IMR-90 (cell line): Measurements from ENCODE around the gene TMEM145. TPM values are rescaled to one million over a fixed set of nuclear protein-coding genes. Genes with fewer than 3 reads are reported as not detected.

Experiments used
- ATAC-seq: fragments of 200-7000 bp; cut with Tn5 transposase; 2 replicates; pipeline ENCODE4 v1.9.1; 2020; ENCODE audit warnings: low read depth, mild to moderate bottlenecking, moderate library complexity
- BruUV-seq: library from RNA; stranded (reverse); fragments of 400-500 nt; replicated peaks from 2 replicates; lab custom pipeline; 2021; lab: Mats Ljungman, UMichigan
- CTCF ChIA-PET: fragments of 300-600 bp; formaldehyde crosslinking; extraction: SDS; loops from one replicate; lab custom pipeline; 2021; ENCODE audit warnings: antibody characterized with exemption; lab: Yijun Ruan, JAX
- POLR2A ChIA-PET: fragments of 300-600 bp; sonication (Branson Sonifier 250); formaldehyde crosslinking; loops from one replicate; lab custom pipeline; 2022; ENCODE audit warnings: antibody characterized with exemption; ENCODE audit not compliant: unreplicated experiment; lab: Charles Lee
- DNase-seq: peaks from one replicate; pipeline ENCODE4 v3.0.0; 2013
- H2AFZ ChIP-seq: replicated peaks from 2 replicates; pipeline ENCODE3; 2013; ENCODE audit warnings: low read length, mild to moderate bottlenecking; ENCODE audit not compliant: poor library complexity
- H2AK5ac ChIP-seq: 2 replicates; pipeline ENCODE4 v1.6.1; 2013; ENCODE audit warnings: low read depth, low read length, inconsistent platforms
- H2AK9ac ChIP-seq: replicated peaks from 2 replicates; pipeline ENCODE3; 2013; ENCODE audit warnings: mild to moderate bottlenecking, low read depth, low read length, moderate library complexity; ENCODE audit not compliant: poor library complexity
- H2BK120ac ChIP-seq: 2 replicates; pipeline ENCODE4 v1.6.1; 2013; ENCODE audit warnings: low read depth, low read length, inconsistent platforms
- H2BK15ac ChIP-seq: 3 replicates; pipeline ENCODE4 v1.6.1; 2013; ENCODE audit warnings: low read depth, low read length, inconsistent platforms
- H2BK20ac ChIP-seq: 2 replicates; pipeline ENCODE4 v1.6.1; 2013; ENCODE audit warnings: low read depth, mild to moderate bottlenecking, inconsistent platforms, low read length, moderate library complexity
- H2BK5ac ChIP-seq: 2 replicates; pipeline ENCODE4 v1.6.1; 2013; ENCODE audit warnings: mild to moderate bottlenecking, low read depth, low read length, inconsistent platforms; ENCODE audit not compliant: poor library complexity, severe bottlenecking
- H3K14ac ChIP-seq: replicated peaks from 2 replicates; pipeline ENCODE4 v1.6.1; 2013; ENCODE audit warnings: low read depth, low read length, inconsistent platforms
- H3K18ac ChIP-seq: 2 replicates; pipeline ENCODE4 v1.6.1; 2013; ENCODE audit warnings: low read depth, low read length, control low read depth
- H3K23ac ChIP-seq: 2 replicates; pipeline ENCODE4 v1.6.1; 2013; ENCODE audit warnings: low read depth, low read length, inconsistent platforms
- H3K27ac ChIP-seq: 2 replicates; pipeline ENCODE4 v1.5.1; 2013; ENCODE audit warnings: mild to moderate bottlenecking, control low read depth, low read length; ENCODE audit not compliant: insufficient read depth
- H3K27me3 ChIP-seq: 2 replicates; pipeline ENCODE4 v1.6.1; 2013; ENCODE audit warnings: low read length; ENCODE audit not compliant: control insufficient read depth, insufficient read depth
- H3K36me3 ChIP-seq: 2 replicates; pipeline ENCODE4 v1.6.1; 2013; ENCODE audit warnings: low read length, mixed read lengths; ENCODE audit not compliant: control insufficient read depth, insufficient read depth
- H3K4ac ChIP-seq: 2 replicates; pipeline ENCODE4 v1.6.1; 2013; ENCODE audit warnings: low read depth, low read length, inconsistent platforms
- H3K4me1 ChIP-seq: 2 replicates; pipeline ENCODE4 v1.6.1; 2013; ENCODE audit warnings: low read length, mixed read lengths; ENCODE audit not compliant: control insufficient read depth, insufficient read depth
- H3K4me2 ChIP-seq: 2 replicates; pipeline ENCODE4 v1.6.1; 2013; ENCODE audit warnings: low read depth, mild to moderate bottlenecking, control low read depth, low read length, moderate library complexity
- H3K4me3 ChIP-seq: 2 replicates; pipeline ENCODE4 v1.5.1; 2013; ENCODE audit warnings: low read depth, mild to moderate bottlenecking, control low read depth, low read length, moderate library complexity; ENCODE audit not compliant: insufficient read depth
- H3K56ac ChIP-seq: 2 replicates; pipeline ENCODE4 v1.6.1; 2013; ENCODE audit warnings: low read length, inconsistent platforms; ENCODE audit not compliant: insufficient read depth; ENCODE audit errors: extremely low read depth
- H3K79me1 ChIP-seq, 2 experiments: 2 replicates each; pipeline ENCODE4 v1.6.1; 2013; ENCODE audit warnings: low read length in 2 of 2, inconsistent platforms in 1 of 2, low read depth in 1 of 2
- H3K9ac ChIP-seq: 2 replicates; pipeline ENCODE4 v1.6.1; 2013; ENCODE audit warnings: low read depth, low read length, control low read depth
- H3K9me1 ChIP-seq: 2 replicates; pipeline ENCODE4 v1.6.1; 2013; ENCODE audit warnings: low read length, inconsistent platforms; ENCODE audit not compliant: insufficient read depth
- H3K9me3 ChIP-seq: 2 replicates; pipeline ENCODE4 v1.6.1; 2013; ENCODE audit warnings: low read length; ENCODE audit not compliant: control insufficient read depth, insufficient read depth
- H4K20me1 ChIP-seq: 2 replicates; pipeline ENCODE4 v1.6.1; 2013; ENCODE audit warnings: low read length, inconsistent platforms; ENCODE audit not compliant: insufficient read depth
- H4K5ac ChIP-seq: 2 replicates; pipeline ENCODE4 v1.6.1; 2013; ENCODE audit warnings: mild to moderate bottlenecking, low read depth, low read length, control low read depth
- H4K8ac ChIP-seq, 2 experiments: 2 replicates each; pipeline ENCODE4 v1.6.1; 2013; ENCODE audit warnings: low read depth in 2 of 2, low read length in 2 of 2, control low read depth in 1 of 2, inconsistent platforms in 1 of 2
- H4K91ac ChIP-seq: 2 replicates; pipeline ENCODE4 v1.6.1; 2013; ENCODE audit warnings: low read depth, low read length, inconsistent platforms; ENCODE audit not compliant: insufficient read depth
- CTCF ChIP-seq: conservative IDR thresholded peaks from 2 replicates; pipeline ENCODE4 v1.5.1; 2012; ENCODE audit warnings: mild to moderate bottlenecking, low read depth, low read length, improper control_type of control experiment
- NFE2L2 ChIP-seq: fragments of 150-350 bp; IDR thresholded peaks from 2 replicates; pipeline ENCODE4 v1.6.1; 2016; ENCODE audit warnings: low read depth, mild to moderate bottlenecking, low read length
- POLR2A ChIP-seq: IDR thresholded peaks from 2 replicates; pipeline ENCODE4 v1.6.1; 2012; ENCODE audit warnings: mild to moderate bottlenecking, low read depth, low read length
- RCOR1 ChIP-seq: IDR thresholded peaks from 2 replicates; pipeline ENCODE4 v1.6.1; 2012; ENCODE audit warnings: mild to moderate bottlenecking, low read length, improper control_type of control experiment; ENCODE audit not compliant: insufficient replicate concordance
- WGBS, 2 experiments: methylation state at CpG; one replicate each; pipeline versions ENCODE4 v1.1.5 to v1.1.7; 2013; ENCODE audit warnings: missing lambda C conversion rate in 2 of 2; ENCODE audit not compliant: insufficient read length in 1 of 2; ENCODE audit errors: extremely low coverage in 2 of 2; 5-methylcytosine and 5-hydroxymethylcytosine counted together
- dilution Hi-C: fragments of 300-500 bp; cut with HindIII; formaldehyde crosslinking; loops from one replicate; pipeline ENCODE4 v1.14.3; 2018; ENCODE audit warnings: low sequenced_read_pairs; ENCODE audit not compliant: unreplicated experiment
- in situ Hi-C: fragments of 300-500 bp; cut with MboI; formaldehyde crosslinking; loops from 3 replicates; pipeline ENCODE4 v1.14.3; 2019; ENCODE audit warnings: low sequenced_read_pairs, inconsistent platforms, mixed read lengths
- intact Hi-C: fragments of 100-400 bp; cut with micrococcal nuclease; formaldehyde crosslinking; loops from 2 replicates; pipeline ENCODE4 v1.10.0; 2022
- polyA plus RNA-seq, 3 experiments: library from polyadenylated mRNA; depleted of rRNA; stranded (reverse); fragments of >200 nt; gene quantifications; 2 replicates each; pipeline ENCODE4 v1.2.3, GENCODE V29; 2012; ENCODE audit warnings: low replicate concordance in 1 of 3
- total RNA-seq: library from RNA; depleted of rRNA; stranded (reverse); fragments of >200 nt; gene quantifications from 2 replicates; pipeline ENCODE4 v1.2.3, GENCODE V29; 2012

Gene TMEM145
- total and polyA plus RNA-seq, 2 of the 4 experiments (the other 2 are of a cell fraction), result under 0.01 to 0.41 TPM

- dilution Hi-C loops, result no loop called here
- in situ Hi-C loops, result no loop called here
- Histone ChIP-seq H3K4ac (no peak overlapping the region), H3K36me3 (peaks cover 16% of the 10 kb centered on the region; the same call in 1 of the 2 replicates), H2BK5ac (no peak overlapping the region), H2BK120ac (no peak overlapping the region), H3K9ac (no peak overlapping the region), H4K8ac (no peak overlapping the region), H2AFZ (peak overlapping the region; percentile 32), H3K4me3 (no peak overlapping the region), H2AK5ac (no peak overlapping the region), H2AK9ac (no peak overlapping the region), H3K27me3 (no peaks in the 10 kb centered on the region), H3K18ac (no peak overlapping the region), H4K5ac (no peak overlapping the region), H3K4me1 (peaks cover 2% of the 10 kb centered on the region; the same call in 1 of the 2 replicates), H3K27ac (no peak overlapping the region), H3K14ac (no peak overlapping the region), H2BK15ac (no peak overlapping the region), H3K4me2 (no peak overlapping the region), H3K23ac (no peak overlapping the region), H3K9me3 (no peaks in the 10 kb centered on the region), H4K91ac (no peak overlapping the region), H3K56ac (no peak overlapping the region), H4K20me1 (peaks cover 3% of the 10 kb centered on the region; the same call in 1 of the 2 replicates), H3K9me1 (peaks cover 9% of the 10 kb centered on the region), H3K79me1 (no peaks in the 10 kb centered on the region), H2BK20ac (no peak overlapping the region)
- POLR2A ChIA-PET, result no interaction called here
- no TSS peak for BruUV-seq
- no peak for ATAC-seq
- CTCF ChIA-PET, result no interaction called here
- 80% methylated on average over 1 of the region's 9 CpGs; no CpG with 5 or more reads in 1 of the 2 experiments for WGBS, 2 experiments
- TF ChIP-seq RCOR1 (no peak), NFE2L2 (no peak), CTCF (no peak), POLR2A (no peak)
- intact Hi-C loops, result no loop called here
- no peak for DNase-seq
These were observed 57.0 kb downstream of the TMEM145 start for GRCh38 chr19:42370068-42370520.
